SK-N-SH (cell line): ENCODE results near the gene SENP1.

Experiments
- EP300 ChIP-seq, 2 experiments: IDR thresholded peaks; 2 replicates each; pipeline versions ENCODE4 v1.4.0 to v1.6.1; 2012; ENCODE audit warnings: borderline replicate concordance in 1 of 2, low read depth in 1 of 2, low read length in 1 of 2
- POLR2AphosphoS5 ChIP-seq: IDR thresholded peaks from 2 replicates; pipeline ENCODE4 v1.6.1; 2012; ENCODE audit warnings: low read depth, low read length
- SIN3A ChIP-seq: IDR thresholded peaks from 2 replicates; pipeline ENCODE4 v1.6.1; 2012; ENCODE audit warnings: low read depth, mild to moderate bottlenecking, low read length, moderate library complexity, borderline replicate concordance
- SMC3 ChIP-seq: IDR thresholded peaks from 2 replicates; pipeline ENCODE4 v1.6.1; 2012; ENCODE audit warnings: low read depth, low read length, improper control_type of control experiment
- TAF1 ChIP-seq: IDR thresholded peaks from 2 replicates; pipeline ENCODE4 v1.6.1; 2012; ENCODE audit warnings: low read depth, mild to moderate bottlenecking, low read length, moderate library complexity, borderline replicate concordance
- TF ChIP-seq, protein P1 (sequence below): fragments of 150-350 bp; IDR thresholded peaks from 2 replicates; pipeline ENCODE4 v1.6.1; 2016; ENCODE audit warnings: mild to moderate bottlenecking, low read depth, low read length
- TF ChIP-seq, protein P2 (sequence below): IDR thresholded peaks from 2 replicates; pipeline ENCODE4 v1.6.1; 2012; ENCODE audit warnings: mild to moderate bottlenecking, low read depth, low read length, moderate library complexity
- TF ChIP-seq, protein P3 (sequence below): fragments of 150-350 bp; IDR thresholded peaks from 2 replicates; pipeline ENCODE4 v1.6.1; 2017; ENCODE audit warnings: antibody characterized with exemption, low read length, low read depth, borderline replicate concordance
- TF ChIP-seq, protein P4 (sequence below): fragments of 200-600 bp; sonication (generic); IDR thresholded peaks from 2 replicates; pipeline ENCODE4 v1.6.1; 2017; ENCODE audit warnings: antibody characterized with exemption, mild to moderate bottlenecking, moderate library complexity

DNA sequence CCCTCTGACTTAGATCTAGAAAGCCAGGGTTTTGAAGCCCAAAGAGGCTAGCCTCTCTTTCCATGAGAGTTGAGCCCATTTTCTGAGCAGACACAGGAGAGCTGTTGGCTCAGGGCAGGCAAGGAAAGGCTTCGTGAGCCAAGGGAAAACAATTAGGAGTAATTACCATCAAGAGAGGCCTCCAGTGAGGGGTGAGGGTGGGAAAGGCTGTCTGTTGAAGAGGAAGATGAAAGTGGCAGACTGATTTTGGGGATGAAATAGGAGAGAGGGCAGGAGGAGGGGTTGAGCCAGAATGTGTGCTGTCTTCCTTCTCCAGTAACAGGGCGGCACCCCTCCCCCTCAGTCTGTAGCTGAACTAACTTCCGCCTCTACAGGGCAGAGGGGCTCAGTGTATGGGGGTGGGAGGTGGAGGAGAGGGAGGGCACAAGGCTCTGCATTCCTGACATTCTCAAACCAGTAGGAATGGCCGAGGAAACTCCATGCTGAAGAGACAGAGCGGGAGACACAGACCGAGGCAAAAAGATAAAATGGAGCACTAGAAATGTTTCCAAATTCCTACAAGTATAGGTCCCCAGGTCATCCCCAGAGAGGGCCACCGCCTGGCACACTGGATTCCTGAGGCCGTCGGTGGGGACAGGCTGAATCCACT is 68.5 kb downstream of the SENP1 start:
- TF ChIP-seq EP300 (IDR thresholded peaks at IDR 0.05; ENCODE audit: borderline replicate concordance in 1 of 2, low read depth in 1 of 2, low read length in 1 of 2), result no peak
- TF ChIP-seq, protein P1, sequence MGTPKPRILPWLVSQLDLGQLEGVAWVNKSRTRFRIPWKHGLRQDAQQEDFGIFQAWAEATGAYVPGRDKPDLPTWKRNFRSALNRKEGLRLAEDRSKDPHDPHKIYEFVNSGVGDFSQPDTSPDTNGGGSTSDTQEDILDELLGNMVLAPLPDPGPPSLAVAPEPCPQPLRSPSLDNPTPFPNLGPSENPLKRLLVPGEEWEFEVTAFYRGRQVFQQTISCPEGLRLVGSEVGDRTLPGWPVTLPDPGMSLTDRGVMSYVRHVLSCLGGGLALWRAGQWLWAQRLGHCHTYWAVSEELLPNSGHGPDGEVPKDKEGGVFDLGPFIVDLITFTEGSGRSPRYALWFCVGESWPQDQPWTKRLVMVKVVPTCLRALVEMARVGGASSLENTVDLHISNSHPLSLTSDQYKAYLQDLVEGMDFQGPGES, result no peak
- no peak for TF ChIP-seq POLR2AphosphoS5
- TF ChIP-seq SIN3A, result no peak
- TF ChIP-seq, protein P2, sequence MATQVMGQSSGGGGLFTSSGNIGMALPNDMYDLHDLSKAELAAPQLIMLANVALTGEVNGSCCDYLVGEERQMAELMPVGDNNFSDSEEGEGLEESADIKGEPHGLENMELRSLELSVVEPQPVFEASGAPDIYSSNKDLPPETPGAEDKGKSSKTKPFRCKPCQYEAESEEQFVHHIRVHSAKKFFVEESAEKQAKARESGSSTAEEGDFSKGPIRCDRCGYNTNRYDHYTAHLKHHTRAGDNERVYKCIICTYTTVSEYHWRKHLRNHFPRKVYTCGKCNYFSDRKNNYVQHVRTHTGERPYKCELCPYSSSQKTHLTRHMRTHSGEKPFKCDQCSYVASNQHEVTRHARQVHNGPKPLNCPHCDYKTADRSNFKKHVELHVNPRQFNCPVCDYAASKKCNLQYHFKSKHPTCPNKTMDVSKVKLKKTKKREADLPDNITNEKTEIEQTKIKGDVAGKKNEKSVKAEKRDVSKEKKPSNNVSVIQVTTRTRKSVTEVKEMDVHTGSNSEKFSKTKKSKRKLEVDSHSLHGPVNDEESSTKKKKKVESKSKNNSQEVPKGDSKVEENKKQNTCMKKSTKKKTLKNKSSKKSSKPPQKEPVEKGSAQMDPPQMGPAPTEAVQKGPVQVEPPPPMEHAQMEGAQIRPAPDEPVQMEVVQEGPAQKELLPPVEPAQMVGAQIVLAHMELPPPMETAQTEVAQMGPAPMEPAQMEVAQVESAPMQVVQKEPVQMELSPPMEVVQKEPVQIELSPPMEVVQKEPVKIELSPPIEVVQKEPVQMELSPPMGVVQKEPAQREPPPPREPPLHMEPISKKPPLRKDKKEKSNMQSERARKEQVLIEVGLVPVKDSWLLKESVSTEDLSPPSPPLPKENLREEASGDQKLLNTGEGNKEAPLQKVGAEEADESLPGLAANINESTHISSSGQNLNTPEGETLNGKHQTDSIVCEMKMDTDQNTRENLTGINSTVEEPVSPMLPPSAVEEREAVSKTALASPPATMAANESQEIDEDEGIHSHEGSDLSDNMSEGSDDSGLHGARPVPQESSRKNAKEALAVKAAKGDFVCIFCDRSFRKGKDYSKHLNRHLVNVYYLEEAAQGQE, result no peak
- TF ChIP-seq, protein P3, sequence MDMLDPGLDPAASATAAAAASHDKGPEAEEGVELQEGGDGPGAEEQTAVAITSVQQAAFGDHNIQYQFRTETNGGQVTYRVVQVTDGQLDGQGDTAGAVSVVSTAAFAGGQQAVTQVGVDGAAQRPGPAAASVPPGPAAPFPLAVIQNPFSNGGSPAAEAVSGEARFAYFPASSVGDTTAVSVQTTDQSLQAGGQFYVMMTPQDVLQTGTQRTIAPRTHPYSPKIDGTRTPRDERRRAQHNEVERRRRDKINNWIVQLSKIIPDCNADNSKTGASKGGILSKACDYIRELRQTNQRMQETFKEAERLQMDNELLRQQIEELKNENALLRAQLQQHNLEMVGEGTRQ, result no peak
- TF ChIP-seq TAF1, result no peak
- no peak for TF ChIP-seq SMC3
- TF ChIP-seq, protein P4, sequence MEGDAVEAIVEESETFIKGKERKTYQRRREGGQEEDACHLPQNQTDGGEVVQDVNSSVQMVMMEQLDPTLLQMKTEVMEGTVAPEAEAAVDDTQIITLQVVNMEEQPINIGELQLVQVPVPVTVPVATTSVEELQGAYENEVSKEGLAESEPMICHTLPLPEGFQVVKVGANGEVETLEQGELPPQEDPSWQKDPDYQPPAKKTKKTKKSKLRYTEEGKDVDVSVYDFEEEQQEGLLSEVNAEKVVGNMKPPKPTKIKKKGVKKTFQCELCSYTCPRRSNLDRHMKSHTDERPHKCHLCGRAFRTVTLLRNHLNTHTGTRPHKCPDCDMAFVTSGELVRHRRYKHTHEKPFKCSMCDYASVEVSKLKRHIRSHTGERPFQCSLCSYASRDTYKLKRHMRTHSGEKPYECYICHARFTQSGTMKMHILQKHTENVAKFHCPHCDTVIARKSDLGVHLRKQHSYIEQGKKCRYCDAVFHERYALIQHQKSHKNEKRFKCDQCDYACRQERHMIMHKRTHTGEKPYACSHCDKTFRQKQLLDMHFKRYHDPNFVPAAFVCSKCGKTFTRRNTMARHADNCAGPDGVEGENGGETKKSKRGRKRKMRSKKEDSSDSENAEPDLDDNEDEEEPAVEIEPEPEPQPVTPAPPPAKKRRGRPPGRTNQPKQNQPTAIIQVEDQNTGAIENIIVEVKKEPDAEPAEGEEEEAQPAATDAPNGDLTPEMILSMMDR, result no peak
